H9 (cell line): Measurements from ENCODE around the gene TTBK1. TPM values are rescaled to one million over a fixed set of nuclear protein-coding genes. Genes with fewer than 3 reads are reported as not detected.

ENCODE experiments used
- DNase-seq: peaks from one replicate; pipeline ENCODE4 v3.0.0-alpha.2; 2017
- H2AFZ ChIP-seq: one replicate; pipeline ENCODE4 v1.6.1; 2013; ENCODE audit warnings: mild to moderate bottlenecking, low read length, control low read depth, moderate library complexity
- H2AK5ac ChIP-seq: 2 replicates; pipeline ENCODE4 v1.6.1; 2013; ENCODE audit warnings: low read length, control low read depth, mixed read lengths; ENCODE audit not compliant: insufficient read length
- H2BK120ac ChIP-seq: one replicate; pipeline ENCODE4 v1.6.1; 2013; ENCODE audit warnings: low read depth, mild to moderate bottlenecking, low read length, control low read depth, inconsistent platforms; ENCODE audit not compliant: poor library complexity, severe bottlenecking
- H2BK12ac ChIP-seq: 2 replicates; pipeline ENCODE4 v1.6.1; 2013; ENCODE audit warnings: low read length, control low read depth, mixed read lengths, low read depth; ENCODE audit not compliant: insufficient read length
- H2BK15ac ChIP-seq: 2 replicates; pipeline ENCODE4 v1.6.1; 2013; ENCODE audit warnings: low read depth, low read length, control low read depth
- H2BK20ac ChIP-seq: one replicate; pipeline ENCODE4 v1.6.1; 2013; ENCODE audit warnings: low read depth, mild to moderate bottlenecking, low read length, control low read depth, inconsistent platforms; ENCODE audit not compliant: poor library complexity, severe bottlenecking
- H2BK5ac ChIP-seq: 2 replicates; pipeline ENCODE4 v1.6.1; 2013; ENCODE audit warnings: low read length, control low read depth, mixed read lengths; ENCODE audit not compliant: insufficient read length
- H3K14ac ChIP-seq: 2 replicates; pipeline ENCODE4 v1.6.1; 2013; ENCODE audit warnings: low read length, control low read depth; ENCODE audit not compliant: insufficient read depth
- H3K18ac ChIP-seq: 2 replicates; pipeline ENCODE4 v1.6.1; 2013; ENCODE audit warnings: low read depth, mild to moderate bottlenecking, mixed read lengths, low read length, control low read depth; ENCODE audit not compliant: insufficient read length
- H3K23ac ChIP-seq: 2 replicates; pipeline ENCODE4 v1.6.1; 2013; ENCODE audit warnings: low read length, control low read depth, mixed read lengths, low read depth; ENCODE audit not compliant: insufficient read length
- H3K23me2 ChIP-seq: 2 replicates; pipeline ENCODE4 v1.6.1; 2013; ENCODE audit warnings: low read depth, mild to moderate bottlenecking, mixed read lengths, low read length, control low read depth; ENCODE audit not compliant: insufficient read length, poor library complexity, severe bottlenecking
- H3K27ac ChIP-seq: 2 replicates; pipeline ENCODE4 v1.5.1; 2013; ENCODE audit warnings: low read length, control low read depth, mixed read lengths, low read depth; ENCODE audit not compliant: insufficient read length
- H3K27me3 ChIP-seq: 2 replicates; pipeline ENCODE4 v1.6.1; 2013; ENCODE audit warnings: low read length, control low read depth, inconsistent platforms; ENCODE audit not compliant: insufficient read depth
- H3K4ac ChIP-seq: 2 replicates; pipeline ENCODE4 v1.6.1; 2013; ENCODE audit warnings: low read depth, mild to moderate bottlenecking, control low read depth, inconsistent platforms, low read length, moderate library complexity
- H3K4me1 ChIP-seq: 2 replicates; pipeline ENCODE4 v1.6.1; 2013; ENCODE audit warnings: low read length, control low read depth, inconsistent platforms; ENCODE audit not compliant: insufficient read depth
- H3K4me2 ChIP-seq: 2 replicates; pipeline ENCODE4 v1.6.1; 2013; ENCODE audit warnings: low read length, control low read depth, mixed read lengths; ENCODE audit not compliant: insufficient read length, insufficient read depth
- H3K56ac ChIP-seq: 2 replicates; pipeline ENCODE4 v1.6.1; 2013; ENCODE audit warnings: low read depth, mild to moderate bottlenecking, mixed read lengths, low read length, control low read depth; ENCODE audit not compliant: insufficient read length
- H3K79me1 ChIP-seq: 2 replicates; pipeline ENCODE4 v1.6.1; 2013; ENCODE audit warnings: low read depth, mild to moderate bottlenecking, moderate library complexity, low read length, control low read depth, inconsistent platforms; ENCODE audit not compliant: insufficient read depth, poor library complexity, severe bottlenecking
- H3K79me2 ChIP-seq: 2 replicates; pipeline ENCODE4 v1.6.1; 2013; ENCODE audit warnings: low read length, control low read depth, inconsistent platforms; ENCODE audit not compliant: insufficient read depth
- H3K9ac ChIP-seq: 2 replicates; pipeline ENCODE4 v1.6.1; 2013; ENCODE audit warnings: low read length, control low read depth, mixed read lengths; ENCODE audit not compliant: insufficient read length; ENCODE audit errors: extremely low read depth
- H3K9me3 ChIP-seq: one replicate; pipeline ENCODE4 v1.6.1; 2013; ENCODE audit warnings: low read depth, low read length, inconsistent platforms; ENCODE audit not compliant: control insufficient read depth
- H3T11ph ChIP-seq: one replicate; pipeline ENCODE4 v1.6.1; 2013; ENCODE audit warnings: mild to moderate bottlenecking, low read length, control low read depth, inconsistent platforms
- H4K20me1 ChIP-seq: one replicate; pipeline ENCODE4 v1.6.1; 2013; ENCODE audit not compliant: control insufficient read depth, insufficient read length, insufficient read depth
- H4K5ac ChIP-seq: 2 replicates; pipeline ENCODE4 v1.6.1; 2013; ENCODE audit warnings: low read depth, mild to moderate bottlenecking, mixed read lengths, low read length, control low read depth; ENCODE audit not compliant: insufficient read length
- H4K8ac ChIP-seq: replicated peaks from 2 replicates; pipeline ENCODE4 v1.6.1; 2013; ENCODE audit warnings: low read length, control low read depth, mixed read lengths, low read depth; ENCODE audit not compliant: insufficient read length
- H4K91ac ChIP-seq: 2 replicates; pipeline ENCODE4 v1.6.1; 2013; ENCODE audit warnings: low read depth, mild to moderate bottlenecking, moderate library complexity, mixed read lengths, low read length, control low read depth; ENCODE audit not compliant: insufficient read length
- H3K27ac Mint-ChIP-seq, 3 experiments: 2 replicates in 2 of 3; 3 replicates in 1 of 3; pipeline ENCODE4 v1.8.0; 2020 to 2021; ENCODE audit warnings: mixed read lengths in 3 of 3, mild to moderate bottlenecking in 1 of 3, moderate library complexity in 1 of 3
- H3K27me3 Mint-ChIP-seq: 2 replicates; pipeline ENCODE4 v1.8.0; 2021; ENCODE audit warnings: low read depth, mild to moderate bottlenecking, moderate library complexity, mixed read lengths
- H3K36me3 Mint-ChIP-seq, 3 experiments: 2 replicates in 2 of 3; 3 replicates in 1 of 3; pipeline ENCODE4 v1.8.0; 2020 to 2021; ENCODE audit warnings: low read depth in 3 of 3, mixed read lengths in 3 of 3; ENCODE audit not compliant: insufficient read depth in 1 of 3
- H3K4me1 Mint-ChIP-seq, 2 experiments: 2 replicates each; pipeline ENCODE4 v1.8.0; 2020; ENCODE audit warnings: mixed read lengths in 2 of 2
- H3K4me3 Mint-ChIP-seq, 2 experiments: 2 replicates in 1 of 2; 3 replicates in 1 of 2; pipeline ENCODE4 v1.8.0; 2020 to 2021; ENCODE audit warnings: mild to moderate bottlenecking in 2 of 2, mixed read lengths in 2 of 2, moderate library complexity in 1 of 2
- H3K9me3 Mint-ChIP-seq, 2 experiments: 2 replicates in 1 of 2; 3 replicates in 1 of 2; pipeline ENCODE4 v1.8.0; 2020; ENCODE audit warnings: mild to moderate bottlenecking in 2 of 2, mixed read lengths in 2 of 2, moderate library complexity in 1 of 2
- WGBS: extraction: QIAGEN DNeasy Blood & Tissue Kit; methylation state at CpG from one replicate; pipeline ENCODE4 v1.1.7; 2013; ENCODE audit warnings: missing lambda C conversion rate, low lambda C conversion rate, mixed read lengths; ENCODE audit not compliant: insufficient read length; ENCODE audit errors: extremely low coverage; 5-methylcytosine and 5-hydroxymethylcytosine counted together
- total RNA-seq: library from RNA; stranded (reverse); gene quantifications from 2 replicates; pipeline ENCODE4 v1.2.1, GENCODE V29; 2021
- TF ChIP-seq, protein P1 (sequence below): fragments of 200-600 bp; sonication (generic); conservative IDR thresholded peaks from 3 replicates; pipeline ENCODE4 v1.8.0; 2021; ENCODE audit warnings: antibody characterized with exemption, mild to moderate bottlenecking

The TTBK1 gene
- total RNA-seq, 1 experiment from 2014 or later = 1.6 TPM

DNA sequence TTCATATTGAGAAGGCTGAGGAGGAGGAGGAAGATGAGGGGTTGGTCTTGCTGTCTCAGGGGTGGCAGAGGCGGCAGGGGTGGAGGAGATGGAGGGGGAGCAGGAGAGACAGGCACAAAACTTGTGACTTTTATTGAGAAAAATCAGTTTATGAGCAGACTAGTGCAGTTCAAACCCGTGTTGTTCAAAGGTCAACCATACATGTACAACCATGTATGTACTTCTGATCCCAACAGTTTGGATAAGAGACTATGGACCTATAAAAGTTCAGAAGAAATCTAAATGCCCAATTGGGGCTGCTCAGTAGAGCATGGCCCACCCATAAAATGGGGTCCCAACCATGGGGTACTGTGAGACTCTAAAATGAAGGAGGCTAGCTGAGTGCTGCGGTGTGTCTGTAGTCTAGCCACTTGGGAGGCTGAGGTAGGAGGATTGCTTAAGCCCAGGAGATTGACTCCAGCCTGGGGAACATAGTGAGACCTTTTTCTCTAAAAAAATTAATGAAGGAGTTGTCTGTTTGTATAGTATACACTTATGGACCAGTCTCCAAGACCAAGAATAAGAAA lies 47.1 kb downstream of the TTBK1 start:
- Histone ChIP-seq H2BK15ac (no peak overlapping the region), H4K20me1 (peaks cover 4% of the 10 kb centered on the region), H3K79me2 (no peaks in the 10 kb centered on the region), H4K91ac (no peak overlapping the region), H3K27ac (no peak overlapping the region), H3K4me1 (no peaks in the 10 kb centered on the region), H3K4ac (no peak overlapping the region), H2AK5ac (no peak overlapping the region), H3K9me3 (no peaks in the 10 kb centered on the region), H4K5ac (no peak overlapping the region), H3K79me1 (no peaks in the 10 kb centered on the region), H3K23ac (no peak overlapping the region), H3K4me2 (no peak overlapping the region), H2BK12ac (no peak overlapping the region), H2BK120ac (no peak overlapping the region), H2AFZ (no peak overlapping the region), H3K56ac (no peak overlapping the region), H3K14ac (no peak overlapping the region), H2BK5ac (no peak overlapping the region), H3K18ac (no peak overlapping the region), H4K8ac (no peak overlapping the region), H3T11ph (no peak overlapping the region), H3K27me3 (no peaks in the 10 kb centered on the region), H3K9ac (no peak overlapping the region), H2BK20ac (no peak overlapping the region), H3K23me2 (no peaks in the 10 kb centered on the region)
- Mint-ChIP-seq H3K36me3 (no peaks in the 10 kb centered on the region), H3K4me1 (peaks cover 10 to 21% of the 10 kb centered on the region in 2 experiments), H3K27ac (no peak overlapping the region), H3K27me3 (peaks cover 8% of the 10 kb centered on the region), H3K4me3 (no peak overlapping the region), H3K9me3 (no peaks in the 10 kb centered on the region)
- WGBS = no CpG with 5 or more reads among the region's 3 CpGs
- TF ChIP-seq, protein P1, sequence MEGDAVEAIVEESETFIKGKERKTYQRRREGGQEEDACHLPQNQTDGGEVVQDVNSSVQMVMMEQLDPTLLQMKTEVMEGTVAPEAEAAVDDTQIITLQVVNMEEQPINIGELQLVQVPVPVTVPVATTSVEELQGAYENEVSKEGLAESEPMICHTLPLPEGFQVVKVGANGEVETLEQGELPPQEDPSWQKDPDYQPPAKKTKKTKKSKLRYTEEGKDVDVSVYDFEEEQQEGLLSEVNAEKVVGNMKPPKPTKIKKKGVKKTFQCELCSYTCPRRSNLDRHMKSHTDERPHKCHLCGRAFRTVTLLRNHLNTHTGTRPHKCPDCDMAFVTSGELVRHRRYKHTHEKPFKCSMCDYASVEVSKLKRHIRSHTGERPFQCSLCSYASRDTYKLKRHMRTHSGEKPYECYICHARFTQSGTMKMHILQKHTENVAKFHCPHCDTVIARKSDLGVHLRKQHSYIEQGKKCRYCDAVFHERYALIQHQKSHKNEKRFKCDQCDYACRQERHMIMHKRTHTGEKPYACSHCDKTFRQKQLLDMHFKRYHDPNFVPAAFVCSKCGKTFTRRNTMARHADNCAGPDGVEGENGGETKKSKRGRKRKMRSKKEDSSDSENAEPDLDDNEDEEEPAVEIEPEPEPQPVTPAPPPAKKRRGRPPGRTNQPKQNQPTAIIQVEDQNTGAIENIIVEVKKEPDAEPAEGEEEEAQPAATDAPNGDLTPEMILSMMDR = no peak
- DNase-seq = no peak
